ENCODE data around the gene ELL2. TPM values are rescaled to one million over a fixed set of nuclear protein-coding genes. Genes with fewer than 3 reads are reported as not detected.

ELL2 gene
- total and polyA plus RNA-seq, 9 of the 15 experiments (the other 6 are each of a cell fraction or from before 2014, with no cell fraction given) = 4.3 to 18.3 (median 14.5) TPM

DNA sequence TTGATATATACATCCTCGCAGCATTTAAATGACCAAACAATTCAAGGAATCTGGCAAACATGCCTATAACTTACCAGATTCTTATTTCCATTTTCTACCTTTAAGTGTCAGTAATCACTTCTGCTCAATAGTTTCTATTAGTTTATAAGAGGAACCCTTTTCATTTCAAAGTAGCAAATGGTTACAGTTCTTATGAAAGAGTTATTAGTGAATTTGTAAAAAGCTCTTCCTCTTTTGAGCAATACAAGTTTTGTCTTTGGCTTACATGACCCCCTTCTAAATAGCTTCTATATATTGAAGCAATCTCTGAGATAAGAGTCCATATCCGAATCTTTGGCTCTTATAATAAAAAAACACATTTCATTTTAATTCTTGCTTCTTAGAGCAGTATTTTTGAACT, 42.0 kb downstream of the ELL2 start:
- H3K9ac ChIP-seq (ENCODE audit: insufficient read depth in 1 of 2, low read depth in 2 of 2, low read length in 2 of 2) = no peak overlapping the region
- no peak overlapping the region for H2AFZ ChIP-seq (ENCODE audit: low read depth, low read length)
- H3K36me3 ChIP-seq (ENCODE audit: control insufficient read depth, insufficient read depth, low read length) = no peaks in the 10 kb centered on the region
- 47% methylated on average over 2 of the region's 2 CpGs for WGBS (ENCODE audit: insufficient coverage, low coverage, missing lambda C conversion rate)
- in situ Hi-C loops (cut with MboI) (no loop called here), intact Hi-C loops (cut with micrococcal nuclease) (no loop called here)
- ATAC-seq (no peak), DNase-seq (ENCODE audit: extremely low read depth in 1 of 4, low spot score in 3 of 4) (no peak), FAIRE-seq (no peak)
- no TSS peak for BruUV-seq (replicated peaks)
- H3K27ac ChIP-seq (ENCODE audit: extremely low read depth, low read depth, low read length) = no peak overlapping the region
- no peak overlapping the region for H3K4me3 ChIP-seq
- H3K9me3 ChIP-seq (replicated peaks; ENCODE audit: control insufficient read depth, insufficient read depth, low read depth, low read length) = no peaks in the 10 kb centered on the region
- ChIA-PET CTCF (ENCODE audit: low intra/inter-chr PET ratio) (no interaction called here), POLR2A (interaction anchor here (0.6 to 1.4 kb wide), 4 partner anchors 12 to 273 kb away, joined by 3 to 4 read pairs (median 3); partner anchors contain the start of gene RFESD)
- H3K4me1 ChIP-seq (replicated peaks in 1 of 2; ENCODE audit: control insufficient read depth in 2 of 2, insufficient read depth in 2 of 2, low read length in 2 of 2) = peaks cover 0 to 31% of the 10 kb centered on the region in 2 experiments; a peak in 4 of 5 replicates
- H3K27me3 ChIP-seq (ENCODE audit: control insufficient read depth in 2 of 2, insufficient read depth in 2 of 2, low read length in 2 of 2) = no peaks in the 10 kb centered on the region
- TF ChIP-seq, protein P1, sequence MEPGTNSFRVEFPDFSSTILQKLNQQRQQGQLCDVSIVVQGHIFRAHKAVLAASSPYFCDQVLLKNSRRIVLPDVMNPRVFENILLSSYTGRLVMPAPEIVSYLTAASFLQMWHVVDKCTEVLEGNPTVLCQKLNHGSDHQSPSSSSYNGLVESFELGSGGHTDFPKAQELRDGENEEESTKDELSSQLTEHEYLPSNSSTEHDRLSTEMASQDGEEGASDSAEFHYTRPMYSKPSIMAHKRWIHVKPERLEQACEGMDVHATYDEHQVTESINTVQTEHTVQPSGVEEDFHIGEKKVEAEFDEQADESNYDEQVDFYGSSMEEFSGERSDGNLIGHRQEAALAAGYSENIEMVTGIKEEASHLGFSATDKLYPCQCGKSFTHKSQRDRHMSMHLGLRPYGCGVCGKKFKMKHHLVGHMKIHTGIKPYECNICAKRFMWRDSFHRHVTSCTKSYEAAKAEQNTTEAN (CRISPR knock-in tag; IDR thresholded peaks at IDR 0.05) = no peak
- TF ChIP-seq STAT5A (IDR thresholded peaks at IDR 0.05; ENCODE audit: borderline replicate concordance, low read length) (no peak), ZNF165 (CRISPR knock-in tag; IDR thresholded peaks at IDR 0.05; ENCODE audit: borderline replicate concordance) (no peak), TAL1 (IDR thresholded peaks at IDR 0.05) (no peak), PCBP2 (IDR thresholded peaks at IDR 0.05; ENCODE audit: low read depth, low read length, poor library complexity, severe bottlenecking) (no peak)
- TF ChIP-seq, protein P2, sequence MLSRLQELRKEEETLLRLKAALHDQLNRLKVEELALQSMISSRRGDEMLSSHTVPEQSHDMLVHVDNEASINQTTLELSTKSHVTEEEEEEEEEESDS (CRISPR knock-in tag; IDR thresholded peaks at IDR 0.05) = no peak
- TF ChIP-seq, protein P3, sequence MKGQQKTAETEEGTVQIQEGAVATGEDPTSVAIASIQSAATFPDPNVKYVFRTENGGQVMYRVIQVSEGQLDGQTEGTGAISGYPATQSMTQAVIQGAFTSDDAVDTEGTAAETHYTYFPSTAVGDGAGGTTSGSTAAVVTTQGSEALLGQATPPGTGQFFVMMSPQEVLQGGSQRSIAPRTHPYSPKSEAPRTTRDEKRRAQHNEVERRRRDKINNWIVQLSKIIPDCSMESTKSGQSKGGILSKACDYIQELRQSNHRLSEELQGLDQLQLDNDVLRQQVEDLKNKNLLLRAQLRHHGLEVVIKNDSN (CRISPR knock-in tag; IDR thresholded peaks at IDR 0.05) = no peak
- TF ChIP-seq, protein P4, sequence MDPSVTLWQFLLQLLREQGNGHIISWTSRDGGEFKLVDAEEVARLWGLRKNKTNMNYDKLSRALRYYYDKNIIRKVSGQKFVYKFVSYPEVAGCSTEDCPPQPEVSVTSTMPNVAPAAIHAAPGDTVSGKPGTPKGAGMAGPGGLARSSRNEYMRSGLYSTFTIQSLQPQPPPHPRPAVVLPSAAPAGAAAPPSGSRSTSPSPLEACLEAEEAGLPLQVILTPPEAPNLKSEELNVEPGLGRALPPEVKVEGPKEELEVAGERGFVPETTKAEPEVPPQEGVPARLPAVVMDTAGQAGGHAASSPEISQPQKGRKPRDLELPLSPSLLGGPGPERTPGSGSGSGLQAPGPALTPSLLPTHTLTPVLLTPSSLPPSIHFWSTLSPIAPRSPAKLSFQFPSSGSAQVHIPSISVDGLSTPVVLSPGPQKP (CRISPR knock-in tag; IDR thresholded peaks at IDR 0.05) = no peak
- no peak overlapping the region for H3K4me2 ChIP-seq (ENCODE audit: insufficient read depth, low read length)
- H4K20me1 ChIP-seq (replicated peaks; ENCODE audit: control insufficient read depth, insufficient read depth, low read length) = no peaks in the 10 kb centered on the region
- peaks cover 7% of the 10 kb centered on the region; the same call in 1 of the 3 replicates for H3K79me2 ChIP-seq (ENCODE audit: control insufficient read depth, insufficient read depth, low read length)
- no peaks in the 10 kb centered on the region for H3K9me1 ChIP-seq (ENCODE audit: control insufficient read depth, insufficient read depth, low read length)

Measured in K562 (cell line).